K562 (cell line): ENCODE data around the gene ASCC1. TPM values are rescaled to one million over a fixed set of nuclear protein-coding genes. Genes with fewer than 3 reads are reported as not detected.

Experiments
- ATAC-seq: fragments of 200-7000 bp; cut with Tn5 transposase; 3 replicates; pipeline ENCODE4 v1.9.1; 2020; ENCODE audit warnings: moderate library complexity
- BruUV-seq: library from RNA; stranded (reverse); fragments of 400-500 nt; replicated peaks from 2 replicates; lab custom pipeline; 2021; lab: Mats Ljungman, UMichigan
- CTCF ChIA-PET: fragments of 300-600 bp; formaldehyde crosslinking; extraction: SDS; loops from one replicate; lab custom pipeline; 2021; ENCODE audit warnings: low intra/inter-chr PET ratio; lab: Yijun Ruan, JAX
- POLR2A ChIA-PET: fragments of 300-600, 350-650 bp; sonication (Branson Sonifier 250); formaldehyde crosslinking; extraction: SDS; loops from one replicate; lab custom pipeline; 2021; ENCODE audit warnings: antibody characterized with exemption, inconsistent platforms; lab: Yijun Ruan, JAX
- DNase-seq, 4 experiments: peaks; one replicate each; pipeline versions ENCODE4 v3.0.0 to v3.0.0-alpha.2; 2011 to 2018; ENCODE audit warnings: low spot score in 3 of 4, mixed read lengths in 3 of 4; ENCODE audit errors: extremely low read depth in 1 of 4
- FAIRE-seq: peaks from 2 replicates; lab custom pipeline; 2011; peaks lifted over from hg19 to GRCh38; lab: Jason Lieb, UNC
- H2AFZ ChIP-seq: 2 replicates; pipeline ENCODE4 v1.6.0; 2011; ENCODE audit warnings: low read depth, low read length, control low read depth, inconsistent platforms
- H3K27ac ChIP-seq: fragments of 200-600 bp; 3 replicates; pipeline ENCODE4 v1.8.0; 2011; ENCODE audit warnings: low read depth, mild to moderate bottlenecking, control low read depth, inconsistent platforms, low read length, moderate library complexity, mixed read lengths; ENCODE audit errors: extremely low read depth
- H3K27me3 ChIP-seq, 2 experiments: fragments of 300-600 bp in 1 of 2; 2 replicates in 1 of 2; 3 replicates in 1 of 2; pipeline versions ENCODE4 v1.6.0 to v1.8.0; 2011; ENCODE audit warnings: inconsistent platforms in 2 of 2, low read length in 2 of 2, mild to moderate bottlenecking in 1 of 2, mixed read lengths in 1 of 2, moderate library complexity in 1 of 2; ENCODE audit not compliant: control insufficient read depth in 2 of 2, insufficient read depth in 2 of 2
- H3K36me3 ChIP-seq: fragments of 300-600 bp; 3 replicates; pipeline ENCODE4 v1.8.0; 2011; ENCODE audit warnings: mild to moderate bottlenecking, low read length, inconsistent platforms; ENCODE audit not compliant: control insufficient read depth, insufficient read depth
- H3K4me1 ChIP-seq, 2 experiments: fragments of 200-600 bp in 1 of 2; replicated peaks in 1 of 2; 2 replicates in 1 of 2; 3 replicates in 1 of 2; pipeline versions ENCODE4 v1.5.1 to v1.8.0; 2011; ENCODE audit warnings: inconsistent platforms in 2 of 2, low read length in 2 of 2, mild to moderate bottlenecking in 1 of 2, mixed read lengths in 1 of 2, moderate library complexity in 1 of 2; ENCODE audit not compliant: control insufficient read depth in 2 of 2, insufficient read depth in 2 of 2
- H3K4me2 ChIP-seq: 2 replicates; pipeline ENCODE4 v1.6.1; 2011; ENCODE audit warnings: low read length, control low read depth, inconsistent platforms, mixed read lengths; ENCODE audit not compliant: insufficient read depth
- H3K4me3 ChIP-seq: fragments of 200-600 bp; sonication (generic), shearing (Covaris generic); 2 replicates; pipeline ENCODE4 v1.5.1; 2016; ENCODE audit warnings: control low read depth, inconsistent platforms
- H3K79me2 ChIP-seq: fragments of 200-600 bp; 3 replicates; pipeline ENCODE4 v1.8.0; 2011; ENCODE audit warnings: low read length, inconsistent platforms; ENCODE audit not compliant: control insufficient read depth, insufficient read depth
- H3K9ac ChIP-seq, 2 experiments: 2 replicates each; pipeline versions ENCODE4 v1.6.0 to v1.6.1; 2011; ENCODE audit warnings: low read depth in 2 of 2, low read length in 2 of 2, control low read depth in 1 of 2, inconsistent platforms in 1 of 2, mild to moderate bottlenecking in 1 of 2, mixed read lengths in 1 of 2; ENCODE audit not compliant: insufficient read depth in 1 of 2
- H3K9me1 ChIP-seq: one replicate; pipeline ENCODE4 v1.6.0; 2011; ENCODE audit warnings: inconsistent platforms, mild to moderate bottlenecking, low read length, moderate library complexity; ENCODE audit not compliant: control insufficient read depth, insufficient read depth
- H3K9me3 ChIP-seq: replicated peaks from 2 replicates; pipeline ENCODE4 v1.5.1; 2011; ENCODE audit warnings: low read depth, low read length, inconsistent platforms; ENCODE audit not compliant: control insufficient read depth, insufficient read depth
- H4K20me1 ChIP-seq: replicated peaks from 2 replicates; pipeline ENCODE4 v1.6.1; 2011; ENCODE audit warnings: low read length, inconsistent platforms, mixed read lengths; ENCODE audit not compliant: control insufficient read depth, insufficient read depth
- ARNT ChIP-seq, 2 experiments: fragments of 450-650 bp; IDR thresholded peaks; 2 replicates each; pipeline ENCODE4 v1.6.1; 2016; ENCODE audit warnings: mild to moderate bottlenecking in 1 of 2
- CEBPB ChIP-seq: fragments of 450-650 bp; IDR thresholded peaks from 2 replicates; pipeline ENCODE4 v1.6.1; 2016; ENCODE audit warnings: missing genetic modification characterization, missing compliant biosample characterization
- MTA2 ChIP-seq: fragments of 450-650 bp; IDR thresholded peaks from 2 replicates; pipeline ENCODE4 v1.6.1; 2016; ENCODE audit warnings: low read depth
- NEUROD1 ChIP-seq: fragments of 150-350 bp; IDR thresholded peaks from 2 replicates; pipeline ENCODE4 v1.6.1; 2014; ENCODE audit warnings: borderline replicate concordance, low read length, low read depth; ENCODE audit not compliant: partially characterized antibody
- ZFP1 ChIP-seq: fragments of 450-650 bp; formaldehyde crosslinking; IDR thresholded peaks from 2 replicates; pipeline ENCODE4 v1.4.0; 2020; ENCODE audit warnings: mild to moderate bottlenecking, mixed read lengths
- WGBS: fragments of 100-300 bp; shearing (Covaris generic); methylation state at CpG from one replicate; pipeline ENCODE4 v1.1.6; 2016; ENCODE audit warnings: low coverage, mixed read lengths; ENCODE audit not compliant: insufficient coverage; ENCODE audit errors: missing lambda C conversion rate; 5-methylcytosine and 5-hydroxymethylcytosine counted together
- in situ Hi-C: fragments of 300-500 bp; cut with MboI; formaldehyde crosslinking; loops from 4 replicates; pipeline ENCODE4 v1.15.0; 2018; ENCODE audit warnings: inconsistent platforms, mixed read lengths
- intact Hi-C: fragments of 100-400 bp; cut with micrococcal nuclease; formaldehyde crosslinking; loops from 2 replicates; pipeline ENCODE4 v1.14.2; 2022
- polyA plus RNA-seq, 8 experiments: library from polyadenylated mRNA; depleted of rRNA in 4 of 8; stranded (reverse) in 5 of 8; unstranded in 3 of 8; fragments of >200 nt; fragmentation: Nextera tagmentation in 2 of 8; fragmentation: Illumina TruSeq in 1 of 8; extraction: Ambion mirVana in 2 of 8; extraction: Trizol in 1 of 8; gene quantifications; 2 replicates each; pipeline versions ENCODE4 v1.2.1 to v1.2.3, GENCODE V29; 2011 to 2014; ENCODE audit warnings: inconsistent platforms in 1 of 8, missing spikeins in 1 of 8
- total RNA-seq, 7 experiments: library from RNA; depleted of rRNA in 6 of 7; stranded (reverse); fragments of >200 nt in 6 of 7; fragmentation: Illumina TruSeq in 2 of 7; extraction: Trizol in 2 of 7; gene quantifications; 2 replicates each; pipeline versions ENCODE4 v1.2.1 to v1.2.3, GENCODE V29; 2011 to 2021; ENCODE audit warnings: low replicate concordance in 1 of 7
- TF ChIP-seq, protein P1 (sequence below): fragments of 250-450 bp; sonication (Bioruptor Pico); IDR thresholded peaks from 2 replicates; pipeline ENCODE4 v1.5.0; 2022; ENCODE audit warnings: mild to moderate bottlenecking
- TF ChIP-seq, protein P2 (sequence below): fragments of 200-800 bp; sonication (Bioruptor generic); IDR thresholded peaks from 2 replicates; pipeline ENCODE4 v1.6.1; 2017; ENCODE audit warnings: missing genetic modification characterization, missing compliant biosample characterization
- TF ChIP-seq, protein P3 (sequence below): fragments of 450-650 bp; IDR thresholded peaks from 2 replicates; pipeline ENCODE4 v1.7.1; 2018; ENCODE audit warnings: mild to moderate bottlenecking, low read depth; ENCODE audit not compliant: partially characterized antibody

Gene ASCC1
- total and polyA plus RNA-seq, 9 of the 15 experiments (the other 6 are each of a cell fraction or from before 2014, with no cell fraction given): 31.7 to 73.3 (median 52.8) TPM

DNA sequence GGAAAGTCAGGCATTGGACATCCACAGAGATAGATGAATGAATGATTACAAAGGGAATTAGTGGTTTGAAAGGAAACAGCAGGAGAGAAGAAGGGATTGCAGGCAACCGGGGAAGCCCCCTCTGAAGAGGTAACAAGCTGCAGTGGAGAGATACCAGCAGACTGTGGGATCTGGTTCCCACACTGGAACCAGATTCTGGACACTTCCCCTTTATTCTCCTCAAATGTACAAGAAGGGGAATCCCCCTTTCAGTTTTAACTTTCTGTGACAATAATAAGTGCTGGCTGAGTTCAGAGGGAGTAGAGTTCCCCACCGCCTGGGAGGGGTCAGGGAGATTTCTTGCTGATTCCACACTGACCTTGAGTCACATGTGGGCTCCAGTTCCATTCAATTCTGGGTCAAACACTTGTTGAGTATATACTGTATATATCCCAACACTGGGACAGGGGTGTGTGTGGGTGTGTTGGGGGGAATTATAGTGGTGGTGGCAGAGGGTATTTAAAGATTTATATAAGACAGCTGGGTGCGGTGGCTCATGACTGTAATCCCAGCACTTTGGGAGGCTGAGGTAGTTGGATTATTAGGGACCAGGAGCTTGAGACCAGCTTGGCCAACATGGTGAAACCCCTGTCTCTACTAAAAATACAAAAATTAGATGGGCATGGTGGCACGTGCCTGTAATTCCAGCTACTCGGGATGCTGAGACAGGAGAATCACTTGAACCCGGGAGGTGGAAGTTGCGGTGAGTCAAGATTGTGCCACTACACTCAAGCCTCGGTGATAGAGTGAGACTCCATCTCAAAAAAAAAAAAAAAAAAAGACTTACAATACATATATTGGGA, 41.2 kb upstream of the ASCC1 start:
- no TSS peak for BruUV-seq
- DNase-seq: peak; percentile 58 to 72 (median 63)
- H3K27ac ChIP-seq: peak overlapping the region; percentile 38
- peaks cover 41 to 57% of the 10 kb centered on the region in 2 experiments for H3K4me1 ChIP-seq
- FAIRE-seq: no peak
- H3K9ac ChIP-seq: peak overlapping the region; percentile 2 to 27; a peak in 3 of 4 replicates
- no peaks in the 10 kb centered on the region for H3K9me1 ChIP-seq
- ChIA-PET POLR2A (interaction anchor here (0.6 to 15.0 kb wide), 9 partner anchors 10 to 1079 kb away, joined by 3 to 277 read pairs (median 5); partner anchors contain the start of genes ASCC1 and DDIT4), CTCF (no interaction called here)
- H3K4me2 ChIP-seq: peak overlapping the region; percentile 4; the same call in 1 of the 2 replicates
- H3K27me3 ChIP-seq: no peaks in the 10 kb centered on the region
- WGBS: 61% methylated on average over 8 of the region's 8 CpGs
- H3K9me3 ChIP-seq: no peaks in the 10 kb centered on the region
- in situ Hi-C loops (no loop called here), intact Hi-C loops (loop anchor here (1.0 kb wide), 1 partner anchor 16 kb away; the partner anchor contains the start of gene DDIT4)
- peak overlapping the region; percentile 33 for H2AFZ ChIP-seq
- peak; percentile 0; the same call in 2 of the 3 replicates for ATAC-seq
- no peaks in the 10 kb centered on the region for H3K36me3 ChIP-seq
- H3K79me2 ChIP-seq: no peaks in the 10 kb centered on the region
- H4K20me1 ChIP-seq: no peaks in the 10 kb centered on the region
- H3K4me3 ChIP-seq: no peak overlapping the region
- TF ChIP-seq, protein P1, sequence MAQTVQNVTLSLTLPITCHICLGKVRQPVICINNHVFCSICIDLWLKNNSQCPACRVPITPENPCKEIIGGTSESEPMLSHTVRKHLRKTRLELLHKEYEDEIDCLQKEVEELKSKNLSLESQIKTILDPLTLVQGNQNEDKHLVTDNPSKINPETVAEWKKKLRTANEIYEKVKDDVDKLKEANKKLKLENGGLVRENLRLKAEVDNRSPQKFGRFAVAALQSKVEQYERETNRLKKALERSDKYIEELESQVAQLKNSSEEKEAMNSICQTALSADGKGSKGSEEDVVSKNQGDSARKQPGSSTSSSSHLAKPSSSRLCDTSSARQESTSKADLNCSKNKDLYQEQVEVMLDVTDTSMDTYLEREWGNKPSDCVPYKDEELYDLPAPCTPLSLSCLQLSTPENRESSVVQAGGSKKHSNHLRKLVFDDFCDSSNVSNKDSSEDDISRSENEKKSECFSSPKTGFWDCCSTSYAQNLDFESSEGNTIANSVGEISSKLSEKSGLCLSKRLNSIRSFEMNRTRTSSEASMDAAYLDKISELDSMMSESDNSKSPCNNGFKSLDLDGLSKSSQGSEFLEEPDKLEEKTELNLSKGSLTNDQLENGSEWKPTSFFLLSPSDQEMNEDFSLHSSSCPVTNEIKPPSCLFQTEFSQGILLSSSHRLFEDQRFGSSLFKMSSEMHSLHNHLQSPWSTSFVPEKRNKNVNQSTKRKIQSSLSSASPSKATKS (CRISPR knock-in tag): no peak
- peak; percentile 88 for TF ChIP-seq MTA2
- TF ChIP-seq, protein P2, sequence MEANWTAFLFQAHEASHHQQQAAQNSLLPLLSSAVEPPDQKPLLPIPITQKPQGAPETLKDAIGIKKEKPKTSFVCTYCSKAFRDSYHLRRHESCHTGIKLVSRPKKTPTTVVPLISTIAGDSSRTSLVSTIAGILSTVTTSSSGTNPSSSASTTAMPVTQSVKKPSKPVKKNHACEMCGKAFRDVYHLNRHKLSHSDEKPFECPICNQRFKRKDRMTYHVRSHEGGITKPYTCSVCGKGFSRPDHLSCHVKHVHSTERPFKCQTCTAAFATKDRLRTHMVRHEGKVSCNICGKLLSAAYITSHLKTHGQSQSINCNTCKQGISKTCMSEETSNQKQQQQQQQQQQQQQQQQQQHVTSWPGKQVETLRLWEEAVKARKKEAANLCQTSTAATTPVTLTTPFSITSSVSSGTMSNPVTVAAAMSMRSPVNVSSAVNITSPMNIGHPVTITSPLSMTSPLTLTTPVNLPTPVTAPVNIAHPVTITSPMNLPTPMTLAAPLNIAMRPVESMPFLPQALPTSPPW (CRISPR knock-in tag): peak; percentile 78; the same call in 1 of the 2 replicates
- 0 out of 2 replicates have a peak, but pooled peaks have one; percentile 26 for TF ChIP-seq CEBPB (tag)
- peak in 1 of 2 experiments; percentile 70; a peak in 1 of 4 replicates for TF ChIP-seq ARNT (IDR thresholded peaks at IDR 0.05)
- peak; percentile 59 for TF ChIP-seq NEUROD1
- TF ChIP-seq, protein P3, sequence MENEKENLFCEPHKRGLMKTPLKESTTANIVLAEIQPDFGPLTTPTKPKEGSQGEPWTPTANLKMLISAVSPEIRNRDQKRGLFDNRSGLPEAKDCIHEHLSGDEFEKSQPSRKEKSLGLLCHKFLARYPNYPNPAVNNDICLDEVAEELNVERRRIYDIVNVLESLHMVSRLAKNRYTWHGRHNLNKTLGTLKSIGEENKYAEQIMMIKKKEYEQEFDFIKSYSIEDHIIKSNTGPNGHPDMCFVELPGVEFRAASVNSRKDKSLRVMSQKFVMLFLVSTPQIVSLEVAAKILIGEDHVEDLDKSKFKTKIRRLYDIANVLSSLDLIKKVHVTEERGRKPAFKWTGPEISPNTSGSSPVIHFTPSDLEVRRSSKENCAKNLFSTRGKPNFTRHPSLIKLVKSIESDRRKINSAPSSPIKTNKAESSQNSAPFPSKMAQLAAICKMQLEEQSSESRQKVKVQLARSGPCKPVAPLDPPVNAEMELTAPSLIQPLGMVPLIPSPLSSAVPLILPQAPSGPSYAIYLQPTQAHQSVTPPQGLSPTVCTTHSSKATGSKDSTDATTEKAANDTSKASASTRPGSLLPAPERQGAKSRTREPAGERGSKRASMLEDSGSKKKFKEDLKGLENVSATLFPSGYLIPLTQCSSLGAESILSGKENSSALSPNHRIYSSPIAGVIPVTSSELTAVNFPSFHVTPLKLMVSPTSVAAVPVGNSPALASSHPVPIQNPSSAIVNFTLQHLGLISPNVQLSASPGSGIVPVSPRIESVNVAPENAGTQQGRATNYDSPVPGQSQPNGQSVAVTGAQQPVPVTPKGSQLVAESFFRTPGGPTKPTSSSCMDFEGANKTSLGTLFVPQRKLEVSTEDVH: peak; percentile 41
- TF ChIP-seq ZFP1 (CRISPR knock-in tag): peak; percentile 20; the same call in 1 of the 2 replicates
